Stomach (tissue), 9 donors: ENCODE measurements around the gene WDPCP. TPM values are rescaled to one million over a fixed set of nuclear protein-coding genes. Genes with fewer than 3 reads are reported as not detected.

Experiments
- DNase-seq, 2 donors: peaks; one replicate each; pipeline versions ENCODE4 v3.0.0 to v3.0.0-alpha.2; 2013 to 2019
- H3K27ac ChIP-seq, 5 donors: fragments of 200-600 bp in 4 of 5; sonication (generic) in 4 of 5; one replicate each; pipeline ENCODE4 v1.5.1; 2013 to 2019; ENCODE audit warnings: mild to moderate bottlenecking in 1 of 5, moderate library complexity in 1 of 5
- H3K27me3 ChIP-seq, 3 donors: fragments of 200-600 bp; sonication (generic); one replicate each; pipeline ENCODE4 v1.5.1; 2017 to 2019; ENCODE audit warnings: mixed run types in 1 of 3
- H3K36me3 ChIP-seq, 4 donors: fragments of 200-600 bp; sonication (generic); 1 replicate in 3 of 4; 2 replicates in 1 of 4; pipeline ENCODE4 v1.5.1; 2016 to 2019
- H3K4me1 ChIP-seq, 4 donors: fragments of 200-600 bp; sonication (generic); one replicate each; pipeline ENCODE4 v1.5.1; 2016 to 2019
- H3K4me3 ChIP-seq, 4 donors: fragments of 200-600 bp; sonication (generic) in 3 of 4; one replicate each; pipeline ENCODE4 v1.5.1; 2016 to 2019; ENCODE audit warnings: mild to moderate bottlenecking in 1 of 4
- H3K9me3 ChIP-seq, 4 donors: fragments of 200-600 bp; sonication (generic); one replicate each; pipeline ENCODE4 v1.5.1; 2016 to 2019
- CTCF ChIP-seq, 7 experiments: fragments of 450-650 bp in 4 of 7; fragments of 200-600 bp in 3 of 7; sonication (generic) in 3 of 7; IDR thresholded peaks; one replicate each; pipeline ENCODE4 v1.5.1; 2016 to 2019; ENCODE audit warnings: antibody characterized with exemption in 7 of 7, control low read depth in 2 of 7, mild to moderate bottlenecking in 1 of 7
- EP300 ChIP-seq: sonication (generic); formaldehyde crosslinking; IDR thresholded peaks from one replicate; pipeline ENCODE4 v1.6.1; 2017; ENCODE audit warnings: antibody characterized with exemption
- POLR2A ChIP-seq, 4 donors: fragments of 450-650 bp; IDR thresholded peaks; one replicate each; pipeline ENCODE4 v1.6.1; 2016; ENCODE audit warnings: antibody characterized with exemption in 4 of 4, control low read depth in 2 of 4, mild to moderate bottlenecking in 1 of 4, moderate library complexity in 1 of 4
- POLR2AphosphoS5 ChIP-seq, 3 donors: sonication (generic); formaldehyde crosslinking; IDR thresholded peaks; one replicate each; pipeline ENCODE4 v1.6.1; 2016; ENCODE audit warnings: antibody characterized with exemption in 3 of 3
- WGBS, 5 donors: extraction: QIAGEN DNeasy Blood & Tissue Kit in 3 of 5; methylation state at CpG; one replicate each; pipeline versions ENCODE4 v1.1.5 to v1.1.7; 2013 to 2018; 5-methylcytosine and 5-hydroxymethylcytosine counted together
- intact Hi-C: fragments of 100-400 bp; cut with DNase I; formaldehyde crosslinking; loops from one replicate; pipeline ENCODE4 v1.15.1; 2023; ENCODE audit warnings: low total_unique reads
- polyA plus RNA-seq, 3 donors: library from polyadenylated mRNA; stranded (reverse); fragments of 200-250 nt; gene quantifications; one replicate each; pipeline ENCODE4 v1.2.3, GENCODE V29; 2013
- total RNA-seq, 5 donors: library from RNA; depleted of rRNA; stranded (reverse); fragments of >200 nt; gene quantifications; one replicate each; pipeline versions ENCODE4 v1.1.0 to v1.2.3, GENCODE V29; 2014 to 2016
- donor health status: healthy with polysubstance abuse.
- donor health status: Bipolar disorder and iron deficiency.
- donor health status: healthy.

Gene WDPCP
- total and polyA plus RNA-seq, 8 donors = 1.9 to 38.8 (median 7.7) TPM

GRCh38 chr2:63522950-63523349, 65.3 kb downstream of the WDPCP start:
- Histone ChIP-seq H3K4me3 (no peak overlapping the region), H3K27ac (no peak overlapping the region), H3K4me1 (no peaks in the 10 kb centered on the region), H3K27me3 (no peaks in the 10 kb centered on the region), H3K9me3 (peaks cover 16 to 44% (median 27%) of the 10 kb centered on the region in 4 donors), H3K36me3 (no peaks in the 10 kb centered on the region)
- 89 to 96% (median 91%) methylated on average over 1 of the region's 1 CpG for WGBS, 5 donors
- DNase-seq = no peak
- intact Hi-C loops = no loop called here
- TF ChIP-seq POLR2A (IDR thresholded peaks at IDR 0.05) (no peak), CTCF (IDR thresholded peaks at IDR 0.05) (no peak), EP300 (no peak)

GRCh38 chr2:63520793-63521192, 67.5 kb downstream of the WDPCP start:
- TF ChIP-seq POLR2AphosphoS5 (IDR thresholded peaks at IDR 0.05) (no peak), EP300 (no peak), CTCF (IDR thresholded peaks at IDR 0.05) (no peak), POLR2A (IDR thresholded peaks at IDR 0.05) (no peak)
- Histone ChIP-seq H3K9me3 (peaks cover 16 to 44% (median 27%) of the 10 kb centered on the region in 4 donors), H3K4me3 (no peak overlapping the region), H3K4me1 (no peaks in the 10 kb centered on the region), H3K27me3 (no peaks in the 10 kb centered on the region), H3K36me3 (no peaks in the 10 kb centered on the region), H3K27ac (no peak overlapping the region)
- intact Hi-C loops = no loop called here
- no peak for DNase-seq
- WGBS, 5 donors = 67 to 100% (median 96%) methylated on average over 1 of the region's 1 CpG

- no peaks in the 10 kb centered on the region for H3K36me3 ChIP-seq
- peaks cover 0 to 27% (median 13%) of the 10 kb centered on the region in 4 donors for H3K9me3 ChIP-seq
- H3K4me3 ChIP-seq = no peak overlapping the region
- TF ChIP-seq POLR2AphosphoS5 (IDR thresholded peaks at IDR 0.05) (no peak), POLR2A (IDR thresholded peaks at IDR 0.05) (no peak), EP300 (no peak), CTCF (IDR thresholded peaks at IDR 0.05) (no peak)
- DNase-seq = no peak
- no peaks in the 10 kb centered on the region for H3K4me1 ChIP-seq
- no peaks in the 10 kb centered on the region for H3K27me3 ChIP-seq
- H3K27ac ChIP-seq = no peak overlapping the region
- intact Hi-C loops = no loop called here
These were observed 73.5 kb downstream of the WDPCP start for GRCh38 chr2:63514781-63515180.

GRCh38 chr2:63514237-63514716, 74.0 kb downstream of the WDPCP start:
- H3K27me3 ChIP-seq = no peaks in the 10 kb centered on the region
- 82 to 90% (median 85%) methylated on average over 2 of the region's 2 CpGs for WGBS, 5 donors
- intact Hi-C loops = no loop called here
- H3K27ac ChIP-seq = no peak overlapping the region
- H3K4me1 ChIP-seq = no peaks in the 10 kb centered on the region
- TF ChIP-seq POLR2AphosphoS5 (IDR thresholded peaks at IDR 0.05) = no peak
- no peak for TF ChIP-seq POLR2A (IDR thresholded peaks at IDR 0.05)
- TF ChIP-seq EP300 = no peak
- no peak for TF ChIP-seq CTCF (IDR thresholded peaks at IDR 0.05)
- no peak for DNase-seq
- peaks cover 0 to 25% (median 16%) of the 10 kb centered on the region in 4 donors for H3K9me3 ChIP-seq
- no peaks in the 10 kb centered on the region for H3K36me3 ChIP-seq
- no peak overlapping the region for H3K4me3 ChIP-seq
